Activated effector memory CD4-positive, alpha-beta T cell treated with anti-CD3 and anti-CD28 coated beads, Interleukin-2, amount 50 U/mL, for 16 hours (primary cell): ENCODE measurements around the gene DALRD3.
A peak's percentile ranks its signal among the peaks of the same experiment; 100 is the strongest.

Experiments
- DNase-seq: peaks from one replicate; pipeline ENCODE4 v3.0.0-alpha.2; 2020

Gene DALRD3

DNA sequence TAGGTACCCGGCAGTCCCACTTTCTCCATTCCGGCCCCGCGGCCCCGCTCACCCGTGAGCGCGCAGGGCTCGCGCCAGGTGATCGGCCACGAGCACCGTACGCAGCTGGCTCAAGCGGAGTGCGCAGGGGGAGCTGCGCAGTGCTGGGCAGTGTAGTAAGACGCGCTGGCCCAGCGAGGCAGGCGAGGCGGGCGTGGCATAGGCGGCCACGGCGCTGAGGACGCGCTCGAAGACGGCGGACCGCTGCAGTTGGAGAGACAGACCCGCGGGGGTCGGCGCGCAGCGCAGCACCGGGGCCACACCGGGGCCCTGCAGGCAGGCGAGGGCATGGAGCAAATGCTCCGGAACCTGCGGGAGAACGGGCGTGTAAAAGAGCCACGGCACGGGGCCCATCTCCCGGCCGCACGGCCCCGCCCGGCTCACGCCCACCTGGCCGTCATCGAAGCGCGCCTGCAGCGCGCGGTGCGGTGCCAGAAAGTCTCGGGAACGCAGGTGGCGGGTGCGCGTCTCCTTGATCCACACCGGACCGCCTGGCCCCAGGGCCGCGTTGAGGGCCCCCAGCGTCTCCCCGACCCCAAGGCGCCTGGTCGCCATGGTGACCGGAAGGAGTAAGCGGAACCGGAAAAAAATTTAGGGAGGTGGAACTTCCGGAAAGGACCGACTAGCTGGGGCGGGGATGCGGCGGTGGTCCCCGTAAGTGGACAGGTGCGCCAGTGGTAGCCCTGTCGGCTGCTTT lies at the start of gene DALRD3:
Gene DALRD3, minus strand, starts transcription at position 610 of the 736 bp plus-strand sequence. Its CDS starts 16 bp downstream, at position 594.
- DNase-seq = peak; percentile 86

DNA sequence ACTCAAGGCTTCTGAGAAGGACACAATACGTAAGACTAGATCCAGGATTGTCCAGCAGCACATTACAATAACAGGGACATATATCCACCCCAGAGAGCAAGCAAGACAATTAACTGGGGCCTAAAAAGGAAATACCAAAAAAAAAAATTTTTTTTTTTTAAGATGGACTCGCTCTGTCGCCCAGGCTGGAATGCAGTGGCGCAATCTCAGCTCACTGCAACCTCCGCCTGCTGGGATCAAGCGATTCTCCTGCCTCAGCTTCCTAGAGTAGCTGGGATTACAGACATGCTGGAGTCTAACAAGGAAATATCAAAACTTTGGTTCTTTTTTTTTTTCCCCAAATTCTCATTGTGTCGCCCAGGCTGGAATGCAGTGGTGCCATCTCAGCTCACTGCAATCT lies 39.6 kb upstream of the DALRD3 start:
- no peak for DNase-seq

DNA sequence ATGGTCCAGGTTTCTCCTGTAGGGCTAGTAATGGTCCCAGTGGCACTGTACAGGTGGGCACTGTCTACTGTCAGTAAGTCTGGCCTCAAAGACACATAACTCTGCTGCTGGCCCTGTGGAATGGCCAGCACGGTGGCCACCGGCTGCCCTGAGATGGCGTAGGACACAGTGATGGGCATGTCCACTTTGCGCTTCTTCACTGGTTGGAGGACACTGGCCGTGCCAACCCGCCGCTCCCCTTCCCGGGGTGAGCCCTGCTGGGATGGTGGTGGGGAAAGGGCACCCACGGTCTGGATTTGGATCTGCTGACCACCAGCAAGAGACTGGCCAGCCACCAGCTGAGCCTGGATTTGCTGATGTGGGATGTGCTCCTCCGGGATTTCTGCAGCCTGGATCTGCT lies 38.9 kb upstream of the DALRD3 start:
- no peak for DNase-seq

GRCh38 chr3:49054344-49054862 lies 36.0 kb upstream of the DALRD3 start:
- DNase-seq = no peak

GRCh38 chr3:49053543-49053942 lies 35.2 kb upstream of the DALRD3 start:
- no peak for DNase-seq

- DNase-seq = no peak
These were observed 16.9 kb upstream of the DALRD3 start for GRCh38 chr3:49035281-49035680.

GRCh38 chr3:49034650-49035049 lies 16.3 kb upstream of the DALRD3 start:
- no peak for DNase-seq

- no peak for DNase-seq
These were observed 14.4 kb upstream of the DALRD3 start for GRCh38 chr3:49032646-49033304.

- no peak for DNase-seq
These were observed 11.9 kb upstream of the DALRD3 start for GRCh38 chr3:49030321-49030720.

GRCh38 chr3:49029563-49029884 lies 11.1 kb upstream of the DALRD3 start:
- no peak for DNase-seq

GRCh38 chr3:49028673-49029562 lies 10.5 kb upstream of the DALRD3 start, which contains the start of gene IMPDH2:
Gene IMPDH2, minus strand, starts transcription at chr3:49029398. Its CDS starts 48 bp downstream, at chr3:49029350.
- DNase-seq = peak; percentile 97

GRCh38 chr3:49028298-49028672 lies 9.9 kb upstream of the DALRD3 start:
- peak; percentile 58 for DNase-seq

GRCh38 chr3:49027634-49028033 lies 9.3 kb upstream of the DALRD3 start:
- no peak for DNase-seq

DNA sequence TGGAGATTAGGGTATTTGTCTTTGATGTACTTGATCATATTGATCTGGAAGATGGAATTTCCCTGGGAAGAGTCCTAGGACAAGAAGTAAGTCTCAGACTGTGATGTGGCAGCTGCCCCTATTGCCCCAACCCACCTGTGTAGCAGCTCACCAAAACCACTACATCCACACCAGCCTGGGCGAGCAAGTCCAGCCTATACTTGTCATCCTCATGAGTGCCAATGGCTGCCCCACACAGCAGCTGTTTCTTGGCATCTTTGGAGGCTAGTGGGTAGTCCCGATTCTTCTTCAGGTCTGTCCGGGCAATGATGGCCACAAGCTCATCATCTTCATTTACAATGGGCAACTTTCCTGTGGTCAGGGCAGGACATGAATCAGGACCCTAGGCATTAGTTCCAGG lies 8.2 kb upstream of the DALRD3 start:
- DNase-seq = no peak

GRCh38 chr3:49025793-49026520 lies 7.6 kb upstream of the DALRD3 start:
- DNase-seq = no peak

DNA sequence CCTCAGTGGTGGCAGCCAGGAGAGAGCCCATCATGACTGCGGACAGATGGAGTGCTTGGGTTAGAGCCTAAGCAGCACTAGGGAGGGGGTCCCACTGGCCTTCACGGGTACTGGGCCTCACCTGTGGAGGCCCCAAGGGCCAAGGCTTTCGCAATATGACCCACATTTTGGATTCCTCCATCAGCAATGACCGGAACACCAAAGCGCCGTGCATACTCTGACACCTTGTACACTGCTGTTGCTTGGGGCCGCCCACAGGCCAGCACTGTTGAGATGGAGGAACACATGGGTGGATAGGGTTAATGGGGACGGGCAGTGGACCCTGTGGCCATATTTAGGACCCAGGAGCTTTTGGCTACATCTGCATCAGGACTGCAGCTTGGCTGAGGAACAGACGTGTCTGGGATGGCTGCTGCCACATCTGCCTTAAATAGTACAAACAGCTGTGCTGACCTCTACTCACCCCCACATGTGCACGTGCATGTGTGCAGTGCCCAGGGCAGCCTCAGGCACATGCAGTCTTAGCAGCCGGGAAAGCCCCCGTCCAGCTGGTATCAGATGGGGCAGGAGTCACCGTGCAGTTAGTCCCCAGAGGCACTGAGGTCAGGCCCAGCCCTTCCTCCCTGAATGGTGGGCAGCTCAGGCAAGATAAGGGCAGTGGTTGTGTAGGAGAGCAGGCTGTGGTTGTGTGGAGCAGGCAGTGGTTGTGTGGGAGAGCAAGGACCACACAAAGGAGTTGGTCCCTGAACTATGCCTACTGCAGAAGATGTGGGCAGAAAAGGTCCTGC lies 6.8 kb upstream of the DALRD3 start:
- no peak for DNase-seq

- no peak for DNase-seq
These were observed 6.1 kb upstream of the DALRD3 start for GRCh38 chr3:49024449-49024848.

GRCh38 chr3:49023775-49024174 lies 5.4 kb upstream of the DALRD3 start:
- DNase-seq = no peak

DNA sequence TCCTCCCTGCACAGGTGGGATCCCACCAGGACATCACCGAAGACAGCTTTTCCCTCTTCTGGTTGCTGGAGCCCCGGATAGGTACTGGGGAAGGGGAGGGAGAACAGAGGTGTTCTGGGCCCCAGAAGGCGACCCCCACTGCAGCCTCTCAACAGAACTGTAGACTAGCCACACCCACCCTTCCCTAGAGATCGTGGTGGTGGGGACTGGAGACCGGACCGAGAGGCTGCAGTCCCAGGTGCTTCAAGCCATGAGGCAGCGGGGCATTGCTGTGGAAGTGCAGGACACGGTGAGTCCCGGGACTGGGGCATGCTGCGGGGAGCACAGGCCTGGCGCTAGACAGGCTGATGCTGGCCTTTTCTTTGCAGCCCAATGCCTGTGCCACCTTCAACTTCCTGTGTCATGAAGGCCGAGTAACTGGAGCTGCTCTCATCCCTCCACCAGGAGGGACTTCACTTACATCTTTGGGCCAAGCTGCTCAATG lies 4.3 kb upstream of the DALRD3 start:
- DNase-seq = no peak

DNA sequence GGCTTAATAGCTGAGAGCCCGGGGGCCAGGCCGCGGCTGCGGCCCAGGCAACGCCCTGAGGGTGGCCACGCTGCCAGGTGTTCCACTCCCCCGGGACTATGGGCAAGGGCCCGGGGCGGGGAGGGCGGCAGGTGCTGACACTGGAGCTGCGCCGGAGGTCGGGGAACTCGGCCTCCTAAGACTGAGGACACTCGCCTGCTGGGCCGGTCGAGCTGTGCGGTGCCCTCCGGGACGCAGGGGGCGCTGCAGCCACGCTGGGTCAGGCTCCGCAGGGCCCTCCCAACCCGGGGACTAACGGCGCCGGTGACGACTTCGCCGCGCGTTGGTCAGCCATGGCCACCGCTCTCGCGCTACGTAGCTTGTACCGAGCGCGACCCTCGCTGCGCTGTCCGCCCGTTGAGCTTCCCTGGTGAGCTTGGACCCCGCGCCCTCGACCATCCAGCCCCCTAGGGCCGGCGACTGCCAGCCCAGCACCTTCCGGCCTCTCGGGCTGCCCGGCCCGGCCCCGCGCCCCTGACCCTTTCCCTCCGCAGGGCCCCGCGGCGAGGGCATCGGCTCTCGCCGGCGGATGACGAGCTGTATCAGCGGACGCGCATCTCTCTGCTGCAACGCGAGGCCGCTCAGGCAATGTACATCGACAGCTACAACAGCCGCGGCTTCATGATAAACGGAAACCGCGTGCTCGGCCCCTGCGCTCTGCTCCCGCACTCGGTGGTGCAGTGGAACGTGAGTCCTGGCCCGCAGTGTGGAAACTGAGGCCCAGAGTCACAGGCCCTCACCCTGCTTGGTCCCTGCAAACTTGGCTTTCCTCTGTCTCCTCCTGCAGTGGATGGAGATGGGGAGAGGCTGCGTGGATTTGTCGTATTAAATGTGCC lies 3.7 kb upstream of the DALRD3 start, which contains the start of gene NDUFAF3:
Gene NDUFAF3, plus strand, starts transcription at position 309 of the 875 bp plus-strand sequence. Its CDS starts 24 bp downstream, at position 333.
- peak; percentile 97 for DNase-seq
